ENCODE measurements around the gene ESPNL. TPM values are rescaled to one million over a fixed set of nuclear protein-coding genes. Genes with fewer than 3 reads are reported as not detected.

Gene ESPNL
- total RNA-seq, 1 experiment from 2014 or later: 1.1 TPM

DNA sequence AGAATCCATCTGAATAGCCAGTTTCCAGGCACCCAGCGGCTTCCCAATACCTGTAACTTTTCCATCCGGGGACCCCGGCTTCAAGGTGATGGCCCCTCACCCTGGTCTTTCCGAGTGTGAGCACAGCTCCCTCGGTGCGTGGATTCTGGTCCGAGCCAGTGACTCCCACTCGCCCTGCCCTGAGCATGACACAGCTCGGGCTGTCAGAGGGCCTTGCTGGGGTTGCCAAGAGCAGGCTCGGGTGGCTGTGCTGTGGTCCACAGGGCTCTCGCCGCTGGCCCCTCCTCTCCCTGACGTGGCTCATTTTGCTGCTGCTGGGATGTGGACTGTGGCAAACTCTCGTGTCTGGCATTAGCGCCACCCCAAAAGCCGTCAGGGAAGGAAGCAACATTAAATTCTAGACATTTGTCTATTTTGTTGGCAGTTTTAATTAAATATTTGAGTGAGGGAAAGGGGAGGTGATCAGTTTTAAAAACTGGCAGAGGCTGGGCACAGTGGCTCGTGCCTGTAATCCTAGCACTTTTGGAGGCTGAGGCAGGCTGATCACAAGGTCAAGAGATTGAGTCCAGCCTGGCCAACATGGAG lies 5.6 kb upstream of the ESPNL start (continued):
- TF ChIP-seq, protein P1, sequence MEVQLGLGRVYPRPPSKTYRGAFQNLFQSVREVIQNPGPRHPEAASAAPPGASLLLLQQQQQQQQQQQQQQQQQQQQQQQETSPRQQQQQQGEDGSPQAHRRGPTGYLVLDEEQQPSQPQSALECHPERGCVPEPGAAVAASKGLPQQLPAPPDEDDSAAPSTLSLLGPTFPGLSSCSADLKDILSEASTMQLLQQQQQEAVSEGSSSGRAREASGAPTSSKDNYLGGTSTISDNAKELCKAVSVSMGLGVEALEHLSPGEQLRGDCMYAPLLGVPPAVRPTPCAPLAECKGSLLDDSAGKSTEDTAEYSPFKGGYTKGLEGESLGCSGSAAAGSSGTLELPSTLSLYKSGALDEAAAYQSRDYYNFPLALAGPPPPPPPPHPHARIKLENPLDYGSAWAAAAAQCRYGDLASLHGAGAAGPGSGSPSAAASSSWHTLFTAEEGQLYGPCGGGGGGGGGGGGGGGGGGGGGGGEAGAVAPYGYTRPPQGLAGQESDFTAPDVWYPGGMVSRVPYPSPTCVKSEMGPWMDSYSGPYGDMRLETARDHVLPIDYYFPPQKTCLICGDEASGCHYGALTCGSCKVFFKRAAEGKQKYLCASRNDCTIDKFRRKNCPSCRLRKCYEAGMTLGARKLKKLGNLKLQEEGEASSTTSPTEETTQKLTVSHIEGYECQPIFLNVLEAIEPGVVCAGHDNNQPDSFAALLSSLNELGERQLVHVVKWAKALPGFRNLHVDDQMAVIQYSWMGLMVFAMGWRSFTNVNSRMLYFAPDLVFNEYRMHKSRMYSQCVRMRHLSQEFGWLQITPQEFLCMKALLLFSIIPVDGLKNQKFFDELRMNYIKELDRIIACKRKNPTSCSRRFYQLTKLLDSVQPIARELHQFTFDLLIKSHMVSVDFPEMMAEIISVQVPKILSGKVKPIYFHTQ (CRISPR knock-in tag; IDR thresholded peaks at IDR 0.05): no peak

DNA sequence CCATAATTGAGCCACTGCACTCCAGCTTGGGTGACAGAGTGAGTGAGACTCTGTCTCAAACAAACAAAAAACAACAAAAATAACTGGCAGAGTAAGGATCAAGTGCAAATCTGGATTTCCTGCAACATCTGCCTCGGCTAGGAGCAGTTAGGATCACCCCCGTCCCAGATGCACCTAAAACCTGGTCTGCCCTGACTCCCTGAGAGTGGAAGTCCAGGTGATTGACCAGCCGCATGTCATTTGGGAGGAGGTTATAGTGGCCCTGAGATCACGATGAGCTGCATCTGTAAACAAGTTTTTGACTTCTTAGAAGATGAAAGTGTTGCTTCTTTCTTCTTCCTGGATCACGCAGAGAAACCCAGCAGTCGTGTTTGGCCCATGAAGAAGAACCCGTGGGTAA lies 5.0 kb upstream of the ESPNL start:
- TF ChIP-seq NR1H2 (CRISPR knock-in tag; IDR thresholded peaks at IDR 0.05): no peak
- ATAC-seq (no peak), DNase-seq (ENCODE audit: low spot score) (no peak)
- peak overlapping the region; percentile 83; the same call in 1 of the 2 replicates for H3K27ac Mint-ChIP-seq
- H3K9me3 Mint-ChIP-seq: no peaks in the 10 kb centered on the region
- no peaks in the 10 kb centered on the region for H3K27me3 Mint-ChIP-seq (ENCODE audit: low read depth)
- peaks cover 47% of the 10 kb centered on the region for H3K4me1 Mint-ChIP-seq
- CTCF ChIA-PET: no interaction called here
- POLR2A ChIA-PET: no interaction called here
- H3K4me3 Mint-ChIP-seq: no peak overlapping the region
- peaks cover 18% of the 10 kb centered on the region for H3K36me3 Mint-ChIP-seq

DNA sequence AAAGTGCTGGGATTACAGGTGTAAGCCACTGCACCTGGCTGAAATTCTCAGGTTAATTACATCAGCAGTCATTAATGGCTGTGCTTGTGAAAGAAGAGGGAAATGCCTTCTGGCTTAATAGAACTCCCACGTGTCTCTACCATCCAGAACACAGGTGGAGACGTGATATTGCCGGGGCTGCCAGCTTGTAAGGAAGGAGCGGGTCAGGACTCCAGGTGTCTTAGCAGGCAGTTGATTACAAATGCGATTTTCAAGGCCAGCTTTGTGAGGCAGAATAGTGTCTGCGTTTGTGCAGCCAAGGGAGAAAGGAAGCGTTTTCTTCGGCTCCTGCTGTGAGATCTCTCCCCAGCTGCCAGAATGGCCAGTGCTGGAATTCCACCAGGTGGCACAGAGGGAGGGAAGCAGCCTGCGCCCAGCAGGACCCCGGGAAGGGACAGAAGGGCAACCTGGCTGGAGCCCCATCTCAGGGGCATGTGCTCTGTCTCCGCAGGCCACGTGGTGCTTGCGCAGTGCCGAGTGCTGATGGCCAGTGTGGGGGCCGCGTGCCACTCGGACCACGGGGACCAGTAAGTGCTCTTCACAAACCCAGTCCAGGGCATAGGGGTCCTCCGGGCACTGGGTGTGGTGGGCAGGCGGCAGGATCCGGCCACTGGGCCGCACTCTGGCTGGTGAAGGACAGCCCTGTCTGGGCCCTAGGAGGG lies 3.7 kb upstream of the ESPNL start:
- H3K4me1 Mint-ChIP-seq: peaks cover 47% of the 10 kb centered on the region
- H3K27me3 Mint-ChIP-seq (ENCODE audit: low read depth): no peaks in the 10 kb centered on the region
- no peak overlapping the region for H3K4me3 Mint-ChIP-seq
- H3K36me3 Mint-ChIP-seq: peaks cover 10% of the 10 kb centered on the region
- peak overlapping the region; percentile 95 for H3K27ac Mint-ChIP-seq
- CTCF ChIA-PET: interaction anchor here (0.8 to 0.9 kb wide), 2 partner anchors 11 to 36 kb away, joined by 3 to 4 read pairs; no protein-coding TSS in a partner anchor
- DNase-seq (ENCODE audit: low spot score): peak; percentile 55
- no peaks in the 10 kb centered on the region for H3K9me3 Mint-ChIP-seq
- peak; percentile 11 for ATAC-seq
- POLR2A ChIA-PET: no interaction called here
- TF ChIP-seq CBFB (CRISPR knock-in tag; IDR thresholded peaks at IDR 0.05; ENCODE audit: low read depth) (0 out of 2 replicates have a peak, but pooled peaks have one; percentile 25), EMX1 (CRISPR knock-in tag; IDR thresholded peaks at IDR 0.05) (no peak), ZNF423 (CRISPR knock-in tag; IDR thresholded peaks at IDR 0.05) (peak; percentile 91), MYBL2 (CRISPR knock-in tag; IDR thresholded peaks at IDR 0.05) (no peak), ZNF263 (CRISPR knock-in tag; IDR thresholded peaks at IDR 0.05; ENCODE audit: low read depth) (no peak), TP53 (CRISPR knock-in tag; IDR thresholded peaks at IDR 0.05) (no peak), ZNF317 (CRISPR knock-in tag; IDR thresholded peaks at IDR 0.05; ENCODE audit: borderline replicate concordance, low read depth) (peak; percentile 5; the same call in 1 of the 2 replicates), ZNF416 (CRISPR knock-in tag; IDR thresholded peaks at IDR 0.05) (peak; percentile 74; the same call in 1 of the 2 replicates)
- TF ChIP-seq, protein P2, sequence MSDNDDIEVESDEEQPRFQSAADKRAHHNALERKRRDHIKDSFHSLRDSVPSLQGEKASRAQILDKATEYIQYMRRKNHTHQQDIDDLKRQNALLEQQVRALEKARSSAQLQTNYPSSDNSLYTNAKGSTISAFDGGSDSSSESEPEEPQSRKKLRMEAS (CRISPR knock-in tag; IDR thresholded peaks at IDR 0.05): peak; percentile 95
- TF ChIP-seq, protein P3, sequence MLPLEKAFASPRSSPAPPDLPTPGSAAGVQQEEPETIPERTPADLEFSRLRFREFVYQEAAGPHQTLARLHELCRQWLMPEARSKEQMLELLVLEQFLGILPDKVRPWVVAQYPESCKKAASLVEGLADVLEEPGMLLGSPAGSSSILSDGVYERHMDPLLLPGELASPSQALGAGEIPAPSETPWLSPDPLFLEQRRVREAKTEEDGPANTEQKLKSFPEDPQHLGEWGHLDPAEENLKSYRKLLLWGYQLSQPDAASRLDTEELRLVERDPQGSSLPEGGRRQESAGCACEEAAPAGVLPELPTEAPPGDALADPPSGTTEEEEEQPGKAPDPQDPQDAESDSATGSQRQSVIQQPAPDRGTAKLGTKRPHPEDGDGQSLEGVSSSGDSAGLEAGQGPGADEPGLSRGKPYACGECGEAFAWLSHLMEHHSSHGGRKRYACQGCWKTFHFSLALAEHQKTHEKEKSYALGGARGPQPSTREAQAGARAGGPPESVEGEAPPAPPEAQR (CRISPR knock-in tag; IDR thresholded peaks at IDR 0.05): 0 out of 2 replicates have a peak, but pooled peaks have one; percentile 7
- TF ChIP-seq, protein P4, sequence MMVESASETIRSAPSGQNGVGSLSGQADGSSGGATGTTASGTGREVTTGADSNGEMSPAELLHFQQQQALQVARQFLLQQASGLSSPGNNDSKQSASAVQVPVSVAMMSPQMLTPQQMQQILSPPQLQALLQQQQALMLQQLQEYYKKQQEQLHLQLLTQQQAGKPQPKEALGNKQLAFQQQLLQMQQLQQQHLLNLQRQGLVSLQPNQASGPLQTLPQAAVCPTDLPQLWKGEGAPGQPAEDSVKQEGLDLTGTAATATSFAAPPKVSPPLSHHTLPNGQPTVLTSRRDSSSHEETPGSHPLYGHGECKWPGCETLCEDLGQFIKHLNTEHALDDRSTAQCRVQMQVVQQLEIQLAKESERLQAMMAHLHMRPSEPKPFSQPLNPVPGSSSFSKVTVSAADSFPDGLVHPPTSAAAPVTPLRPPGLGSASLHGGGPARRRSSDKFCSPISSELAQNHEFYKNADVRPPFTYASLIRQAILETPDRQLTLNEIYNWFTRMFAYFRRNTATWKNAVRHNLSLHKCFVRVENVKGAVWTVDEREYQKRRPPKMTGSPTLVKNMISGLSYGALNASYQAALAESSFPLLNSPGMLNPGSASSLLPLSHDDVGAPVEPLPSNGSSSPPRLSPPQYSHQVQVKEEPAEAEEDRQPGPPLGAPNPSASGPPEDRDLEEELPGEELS (CRISPR knock-in tag; IDR thresholded peaks at IDR 0.05): peak; percentile 14; the same call in 1 of the 2 replicates
- TF ChIP-seq, protein P5, sequence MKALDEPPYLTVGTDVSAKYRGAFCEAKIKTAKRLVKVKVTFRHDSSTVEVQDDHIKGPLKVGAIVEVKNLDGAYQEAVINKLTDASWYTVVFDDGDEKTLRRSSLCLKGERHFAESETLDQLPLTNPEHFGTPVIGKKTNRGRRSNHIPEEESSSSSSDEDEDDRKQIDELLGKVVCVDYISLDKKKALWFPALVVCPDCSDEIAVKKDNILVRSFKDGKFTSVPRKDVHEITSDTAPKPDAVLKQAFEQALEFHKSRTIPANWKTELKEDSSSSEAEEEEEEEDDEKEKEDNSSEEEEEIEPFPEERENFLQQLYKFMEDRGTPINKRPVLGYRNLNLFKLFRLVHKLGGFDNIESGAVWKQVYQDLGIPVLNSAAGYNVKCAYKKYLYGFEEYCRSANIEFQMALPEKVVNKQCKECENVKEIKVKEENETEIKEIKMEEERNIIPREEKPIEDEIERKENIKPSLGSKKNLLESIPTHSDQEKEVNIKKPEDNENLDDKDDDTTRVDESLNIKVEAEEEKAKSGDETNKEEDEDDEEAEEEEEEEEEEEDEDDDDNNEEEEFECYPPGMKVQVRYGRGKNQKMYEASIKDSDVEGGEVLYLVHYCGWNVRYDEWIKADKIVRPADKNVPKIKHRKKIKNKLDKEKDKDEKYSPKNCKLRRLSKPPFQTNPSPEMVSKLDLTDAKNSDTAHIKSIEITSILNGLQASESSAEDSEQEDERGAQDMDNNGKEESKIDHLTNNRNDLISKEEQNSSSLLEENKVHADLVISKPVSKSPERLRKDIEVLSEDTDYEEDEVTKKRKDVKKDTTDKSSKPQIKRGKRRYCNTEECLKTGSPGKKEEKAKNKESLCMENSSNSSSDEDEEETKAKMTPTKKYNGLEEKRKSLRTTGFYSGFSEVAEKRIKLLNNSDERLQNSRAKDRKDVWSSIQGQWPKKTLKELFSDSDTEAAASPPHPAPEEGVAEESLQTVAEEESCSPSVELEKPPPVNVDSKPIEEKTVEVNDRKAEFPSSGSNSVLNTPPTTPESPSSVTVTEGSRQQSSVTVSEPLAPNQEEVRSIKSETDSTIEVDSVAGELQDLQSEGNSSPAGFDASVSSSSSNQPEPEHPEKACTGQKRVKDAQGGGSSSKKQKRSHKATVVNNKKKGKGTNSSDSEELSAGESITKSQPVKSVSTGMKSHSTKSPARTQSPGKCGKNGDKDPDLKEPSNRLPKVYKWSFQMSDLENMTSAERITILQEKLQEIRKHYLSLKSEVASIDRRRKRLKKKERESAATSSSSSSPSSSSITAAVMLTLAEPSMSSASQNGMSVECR (CRISPR knock-in tag; IDR thresholded peaks at IDR 0.05; ENCODE audit: borderline replicate concordance): no peak
- TF ChIP-seq, protein P6, sequence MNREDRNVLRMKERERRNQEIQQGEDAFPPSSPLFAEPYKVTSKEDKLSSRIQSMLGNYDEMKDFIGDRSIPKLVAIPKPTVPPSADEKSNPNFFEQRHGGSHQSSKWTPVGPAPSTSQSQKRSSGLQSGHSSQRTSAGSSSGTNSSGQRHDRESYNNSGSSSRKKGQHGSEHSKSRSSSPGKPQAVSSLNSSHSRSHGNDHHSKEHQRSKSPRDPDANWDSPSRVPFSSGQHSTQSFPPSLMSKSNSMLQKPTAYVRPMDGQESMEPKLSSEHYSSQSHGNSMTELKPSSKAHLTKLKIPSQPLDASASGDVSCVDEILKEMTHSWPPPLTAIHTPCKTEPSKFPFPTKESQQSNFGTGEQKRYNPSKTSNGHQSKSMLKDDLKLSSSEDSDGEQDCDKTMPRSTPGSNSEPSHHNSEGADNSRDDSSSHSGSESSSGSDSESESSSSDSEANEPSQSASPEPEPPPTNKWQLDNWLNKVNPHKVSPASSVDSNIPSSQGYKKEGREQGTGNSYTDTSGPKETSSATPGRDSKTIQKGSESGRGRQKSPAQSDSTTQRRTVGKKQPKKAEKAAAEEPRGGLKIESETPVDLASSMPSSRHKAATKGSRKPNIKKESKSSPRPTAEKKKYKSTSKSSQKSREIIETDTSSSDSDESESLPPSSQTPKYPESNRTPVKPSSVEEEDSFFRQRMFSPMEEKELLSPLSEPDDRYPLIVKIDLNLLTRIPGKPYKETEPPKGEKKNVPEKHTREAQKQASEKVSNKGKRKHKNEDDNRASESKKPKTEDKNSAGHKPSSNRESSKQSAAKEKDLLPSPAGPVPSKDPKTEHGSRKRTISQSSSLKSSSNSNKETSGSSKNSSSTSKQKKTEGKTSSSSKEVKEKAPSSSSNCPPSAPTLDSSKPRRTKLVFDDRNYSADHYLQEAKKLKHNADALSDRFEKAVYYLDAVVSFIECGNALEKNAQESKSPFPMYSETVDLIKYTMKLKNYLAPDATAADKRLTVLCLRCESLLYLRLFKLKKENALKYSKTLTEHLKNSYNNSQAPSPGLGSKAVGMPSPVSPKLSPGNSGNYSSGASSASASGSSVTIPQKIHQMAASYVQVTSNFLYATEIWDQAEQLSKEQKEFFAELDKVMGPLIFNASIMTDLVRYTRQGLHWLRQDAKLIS (CRISPR knock-in tag; IDR thresholded peaks at IDR 0.05; ENCODE audit: borderline replicate concordance): peak; percentile 61; the same call in 1 of the 2 replicates

Data from WTC11 (cell line).